Measurements from ENCODE around the gene IDH3G. TPM values are rescaled to one million over a fixed set of nuclear protein-coding genes. Genes with fewer than 3 reads are reported as not detected.

The IDH3G gene
- total RNA-seq = 70.3 TPM

GRCh38 chrX:153794018-153794896 is at the start of gene IDH3G, which contains the start of gene SSR4:
TSS of gene IDH3G (minus strand) at chrX:153794375. CDS start at chrX:153794326, 49 bp downstream.
TSS of gene SSR4 (plus strand) at chrX:153794668. CDS start at chrX:153794688, 20 bp downstream.

DNA sequence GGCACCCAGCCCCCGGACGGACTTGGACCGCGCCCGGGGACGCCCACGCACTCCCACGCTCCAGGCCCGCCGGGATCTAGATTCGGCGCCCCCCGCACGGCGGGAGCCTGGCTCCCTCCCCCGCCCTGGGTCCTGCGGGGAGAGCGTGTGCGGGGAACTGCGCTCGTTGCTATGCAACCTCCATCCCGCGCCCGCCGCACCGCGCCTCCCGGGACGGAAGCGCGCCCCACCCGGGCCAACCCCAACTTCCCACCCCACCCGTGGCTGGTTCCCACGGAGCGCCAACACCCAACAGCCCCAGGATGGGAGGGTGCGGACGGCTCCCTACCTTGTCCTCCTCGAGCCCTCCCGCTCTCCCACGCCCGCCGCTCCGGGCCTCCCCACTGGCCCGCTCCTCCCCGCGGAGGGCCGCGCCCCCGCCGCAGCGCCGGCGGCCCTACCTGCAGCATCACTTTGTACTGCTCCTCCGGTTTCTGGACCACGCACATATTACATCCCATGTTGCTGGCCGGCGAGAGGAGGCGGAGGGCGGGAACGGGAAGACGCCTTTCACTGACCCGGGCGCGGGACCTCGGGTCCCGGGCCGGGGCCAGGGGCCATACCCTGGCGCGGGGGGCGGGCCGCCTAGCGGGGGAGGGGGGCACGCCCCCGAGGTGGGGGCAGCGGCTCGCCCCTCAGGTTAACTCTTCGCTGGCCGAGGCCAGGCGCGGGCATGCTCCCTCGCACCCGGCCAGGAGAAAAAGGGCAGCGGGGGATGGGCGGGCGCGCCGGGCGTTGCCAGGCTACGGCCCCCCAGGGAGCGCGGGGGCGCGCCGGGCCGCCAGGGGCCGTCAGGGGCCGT is 35.8 kb upstream of the IDH3G start, which contains the start of gene PDZD4:
TSS of gene PDZD4 (minus strand) at position 746 of the 841 bp plus-strand sequence. CDS start at position 500, 246 bp downstream.

DNA sequence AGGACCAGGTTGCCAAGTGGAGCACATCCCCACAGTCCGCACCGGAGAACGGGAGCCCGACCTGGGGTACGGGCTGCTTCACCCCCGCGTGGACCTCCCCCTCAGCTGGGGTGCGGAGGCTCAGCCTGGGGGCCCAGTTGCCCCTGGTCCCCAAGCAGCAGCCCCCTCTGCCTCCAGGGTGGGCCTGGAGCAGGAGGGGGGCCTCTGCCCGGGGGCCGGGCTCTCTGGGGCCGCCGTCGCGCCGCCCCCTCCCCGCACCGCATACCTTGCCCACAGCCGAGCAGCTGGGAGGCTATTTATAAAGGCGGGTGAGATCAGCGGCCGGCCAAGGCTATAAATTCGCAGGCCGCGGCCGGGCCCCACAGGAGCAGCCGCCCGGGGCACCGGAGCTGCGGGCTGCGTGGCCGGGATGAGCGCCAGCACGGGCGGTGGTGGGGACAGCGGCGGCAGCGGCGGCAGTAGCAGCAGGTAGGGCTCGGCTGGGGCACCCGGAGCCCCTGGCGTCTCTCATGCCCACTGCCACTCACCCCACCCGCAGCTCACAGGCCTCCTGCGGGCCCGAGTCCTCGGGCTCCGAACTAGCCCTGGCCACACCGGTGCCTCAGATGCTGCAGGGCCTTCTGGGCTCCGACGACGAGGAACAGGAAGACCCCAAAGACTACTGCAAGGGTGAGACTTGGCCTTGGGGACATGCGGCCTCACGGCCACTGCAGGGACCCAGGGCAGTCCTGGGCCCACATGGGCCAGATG is 13.3 kb downstream of the IDH3G start, which contains the start of gene SRPK3:
TSS of gene SRPK3 (plus strand) at position 364 of the 750 bp plus-strand sequence. CDS start at position 410, 46 bp downstream.

GRCh38 chrX:153763989-153764755 is 30.0 kb downstream of the IDH3G start, which contains the start of gene PLXNB3:
TSS of gene PLXNB3 (plus strand) at chrX:153764249. CDS start at chrX:153765536, 1,287 bp downstream.

Other genes with a start within 250 kb of the IDH3G start
- 17.0 TPM for gene CCNQ, start 195.2 kb downstream of the IDH3G start, total RNA-seq
- 72.7 TPM for gene DUSP9, start 147.2 kb downstream of the IDH3G start, total RNA-seq
- 6.5 TPM for gene PNCK, start 120.6 kb downstream of the IDH3G start, total RNA-seq
- gene SLC6A8, start 106.4 kb downstream of the IDH3G start, total RNA-seq = 40.9 TPM
- gene BCAP31, start 70.0 kb downstream of the IDH3G start, total RNA-seq = 94.9 TPM
- 10.8 TPM for gene ABCD1, start 69.5 kb downstream of the IDH3G start, total RNA-seq
- 2.5 TPM for gene PLXNB3, start 30.1 kb downstream of the IDH3G start, total RNA-seq
- 15.1 TPM for gene SRPK3, start 13.3 kb downstream of the IDH3G start, total RNA-seq
- 91.8 TPM for gene SSR4, start 293 bp upstream of the IDH3G start, total RNA-seq
- 10.6 TPM for gene PDZD4, start 36.2 kb upstream of the IDH3G start, total RNA-seq
- 38.7 TPM for gene L1CAM, start 91.8 kb upstream of the IDH3G start, total RNA-seq
- gene AVPR2, start 110.3 kb upstream of the IDH3G start, total RNA-seq = 4.1 TPM
- 54.8 TPM for gene ARHGAP4, start 131.9 kb upstream of the IDH3G start, total RNA-seq
- 47.4 TPM for gene NAA10, start 140.7 kb upstream of the IDH3G start, total RNA-seq
- 13.3 TPM for gene RENBP, start 150.3 kb upstream of the IDH3G start, total RNA-seq
- 56.3 TPM for gene HCFC1, start 177.4 kb upstream of the IDH3G start, total RNA-seq
- gene TMEM187, start 178.4 kb upstream of the IDH3G start, total RNA-seq = 4.3 TPM
- gene IRAK1, start 225.5 kb upstream of the IDH3G start, total RNA-seq = 32.6 TPM